ENCODE data around the gene POLR1B.

The POLR1B gene

GRCh38 chr2:112584134-112584890 is 42.0 kb downstream of the POLR1B start, which contains the start of gene CHCHD5:
CHCHD5 (plus strand) TSS chr2:112584609; CDS start chr2:112584648, 39 bp downstream.
- peaks cover 27% of the 10 kb centered on the region for H3F3A ChIP-seq (ENCODE audit: insufficient read depth)
- TF ChIP-seq EZH2phosphoT487 (conservative IDR thresholded peaks at IDR 0.05; ENCODE audit: low read length) = no peak
- no peak for TF ChIP-seq CTCF (IDR thresholded peaks at IDR 0.05; ENCODE audit: insufficient read depth, low read length, poor library complexity, severe bottlenecking)
- peak within 1 kb of the TSS; percentile 63 for H3K4me3 ChIP-seq (ENCODE audit: insufficient read depth, low read length, poor library complexity, severe bottlenecking)
- H3K4me2 ChIP-seq (ENCODE audit: low read depth, low read length, poor library complexity, severe bottlenecking) = peak within 1 kb of the TSS; percentile 90
- no peaks in the 10 kb centered on the region for H3K79me2 ChIP-seq (ENCODE audit: insufficient read depth, low read length)
- H3K9ac ChIP-seq (ENCODE audit: low read length) = peak within 1 kb of the TSS; percentile 65
- peak within 1 kb of the TSS; percentile 74 for H3K27ac ChIP-seq (ENCODE audit: low read depth, low read length)
- H3K9me3 ChIP-seq (ENCODE audit: insufficient read depth, low read length) = no peaks in the 10 kb centered on the region
- H3K36me3 ChIP-seq (ENCODE audit: low read length) = no peaks in the 10 kb centered on the region
- no peaks in the 10 kb centered on the region for H3K9me2 ChIP-seq (replicated peaks; ENCODE audit: insufficient read depth, low read length)
- peak within 1 kb of the TSS; percentile 97 for H2AFZ ChIP-seq (ENCODE audit: low read depth, low read length, severe bottlenecking)
- H3K27me3 ChIP-seq (ENCODE audit: low read length) = no peaks in the 10 kb centered on the region
- no peaks in the 10 kb centered on the region for H4K20me1 ChIP-seq (ENCODE audit: low read depth, low read length)

GRCh38 chr2:112584891-112585250 is 42.6 kb downstream of the POLR1B start:
- Histone ChIP-seq H2AFZ (ENCODE audit: low read depth, low read length, severe bottlenecking) (peak overlapping the region; percentile 97), H3F3A (ENCODE audit: insufficient read depth) (peaks cover 22% of the 10 kb centered on the region), H3K4me3 (ENCODE audit: insufficient read depth, low read length, poor library complexity, severe bottlenecking) (peak overlapping the region; percentile 63), H3K9me2 (replicated peaks; ENCODE audit: insufficient read depth, low read length) (no peaks in the 10 kb centered on the region), H3K9me3 (ENCODE audit: insufficient read depth, low read length) (no peaks in the 10 kb centered on the region), H3K9ac (ENCODE audit: low read length) (peak overlapping the region; percentile 65), H3K27ac (ENCODE audit: low read depth, low read length) (peak overlapping the region; percentile 74), H3K79me2 (ENCODE audit: insufficient read depth, low read length) (no peaks in the 10 kb centered on the region), H3K36me3 (ENCODE audit: low read length) (no peaks in the 10 kb centered on the region), H4K20me1 (ENCODE audit: low read depth, low read length) (no peaks in the 10 kb centered on the region), H3K27me3 (ENCODE audit: low read length) (no peaks in the 10 kb centered on the region), H3K4me2 (ENCODE audit: low read depth, low read length, poor library complexity, severe bottlenecking) (peak overlapping the region; percentile 90)
- TF ChIP-seq CTCF (IDR thresholded peaks at IDR 0.05; ENCODE audit: insufficient read depth, low read length, poor library complexity, severe bottlenecking) (no peak), EZH2phosphoT487 (conservative IDR thresholded peaks at IDR 0.05; ENCODE audit: low read length) (no peak)

- H2AFZ ChIP-seq (ENCODE audit: low read depth, low read length, severe bottlenecking) = no peak overlapping the region
- peak overlapping the region; percentile 65 for H3K9ac ChIP-seq (ENCODE audit: low read length)
- H3K9me3 ChIP-seq (ENCODE audit: insufficient read depth, low read length) = no peaks in the 10 kb centered on the region
- TF ChIP-seq CTCF (IDR thresholded peaks at IDR 0.05; ENCODE audit: insufficient read depth, low read length, poor library complexity, severe bottlenecking) = no peak
- TF ChIP-seq EZH2phosphoT487 (conservative IDR thresholded peaks at IDR 0.05; ENCODE audit: low read length) = no peak
- peak overlapping the region; percentile 90 for H3K4me2 ChIP-seq (ENCODE audit: low read depth, low read length, poor library complexity, severe bottlenecking)
- no peaks in the 10 kb centered on the region for H3K27me3 ChIP-seq (ENCODE audit: low read length)
- H3K79me2 ChIP-seq (ENCODE audit: insufficient read depth, low read length) = no peaks in the 10 kb centered on the region
- no peak overlapping the region for H3K27ac ChIP-seq (ENCODE audit: low read depth, low read length)
- peak overlapping the region; percentile 63 for H3K4me3 ChIP-seq (ENCODE audit: insufficient read depth, low read length, poor library complexity, severe bottlenecking)
- H4K20me1 ChIP-seq (ENCODE audit: low read depth, low read length) = no peaks in the 10 kb centered on the region
- peaks cover 22% of the 10 kb centered on the region for H3F3A ChIP-seq (ENCODE audit: insufficient read depth)
- no peaks in the 10 kb centered on the region for H3K9me2 ChIP-seq (replicated peaks; ENCODE audit: insufficient read depth, low read length)
- H3K36me3 ChIP-seq (ENCODE audit: low read length) = no peaks in the 10 kb centered on the region
These were observed 43.1 kb downstream of the POLR1B start for GRCh38 chr2:112585400-112585799.
